DMS114 treated with DMSO at 0.1 percent for 48 hours (cell line): ENCODE data around the gene PPME1.
"Not testable (repeated sequence)": the region's sequence is repeated elsewhere in the genome, so short reads cannot be mapped to it uniquely, and the experiment has no call there.

Experiments
- DNase-seq: peaks from one replicate; lab custom pipeline; 2025; ENCODE audit not compliant: unreplicated experiment; lab: John Stamatoyannopoulos, UW

Gene PPME1, protein sequence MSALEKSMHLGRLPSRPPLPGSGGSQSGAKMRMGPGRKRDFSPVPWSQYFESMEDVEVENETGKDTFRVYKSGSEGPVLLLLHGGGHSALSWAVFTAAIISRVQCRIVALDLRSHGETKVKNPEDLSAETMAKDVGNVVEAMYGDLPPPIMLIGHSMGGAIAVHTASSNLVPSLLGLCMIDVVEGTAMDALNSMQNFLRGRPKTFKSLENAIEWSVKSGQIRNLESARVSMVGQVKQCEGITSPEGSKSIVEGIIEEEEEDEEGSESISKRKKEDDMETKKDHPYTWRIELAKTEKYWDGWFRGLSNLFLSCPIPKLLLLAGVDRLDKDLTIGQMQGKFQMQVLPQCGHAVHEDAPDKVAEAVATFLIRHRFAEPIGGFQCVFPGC

GRCh38 chr11:74170694-74171629, at the start of gene PPME1, which contains the start of gene C2CD3:
Gene PPME1, plus strand, starts transcription at chr11:74171289. Its CDS starts 133 bp downstream, at chr11:74171422.
Gene C2CD3, minus strand, starts transcription at chr11:74171002. Its CDS starts 210 bp downstream, at chr11:74170792.
- peak; percentile 96 for DNase-seq

DNA sequence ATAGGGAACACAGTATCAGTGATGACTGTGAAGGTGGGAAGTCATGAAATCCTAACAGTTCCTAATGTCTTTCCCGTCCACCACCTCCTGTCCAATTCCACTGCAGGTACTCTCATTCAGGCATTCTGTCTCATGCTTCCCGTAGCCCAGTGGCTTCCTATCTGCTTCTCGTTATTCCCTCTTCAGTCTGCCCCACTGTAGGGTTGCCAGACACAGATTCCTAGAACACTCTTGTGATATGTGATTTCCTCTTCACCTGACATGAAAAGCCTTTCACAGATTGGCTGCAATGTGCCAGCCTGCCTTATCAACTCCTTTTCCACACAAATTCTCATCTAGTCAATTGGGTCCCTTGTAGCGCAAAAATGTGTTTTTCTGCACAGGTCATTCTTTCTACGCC, 49.3 kb upstream of the PPME1 start:
- DNase-seq, result no peak

DNA sequence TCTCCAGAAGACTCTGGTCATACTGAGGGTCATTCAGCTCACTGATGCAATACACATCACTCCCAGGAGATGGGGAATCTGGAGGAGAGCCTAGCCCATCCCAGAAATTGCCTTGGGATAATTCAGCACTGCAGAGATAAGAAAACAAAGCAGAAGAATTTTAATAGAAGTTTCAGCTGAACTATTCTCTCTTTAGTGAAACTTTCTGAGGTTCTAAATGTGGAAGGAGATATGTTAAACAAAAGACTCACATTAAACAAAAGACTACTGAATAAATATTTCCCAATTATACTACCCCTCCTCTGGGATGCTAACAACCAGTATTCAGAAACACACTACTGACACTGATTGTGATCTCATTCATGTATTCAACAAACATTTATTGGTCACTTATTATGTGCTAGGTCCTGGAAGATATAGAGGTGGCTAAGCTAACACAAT, 48.1 kb upstream of the PPME1 start:
- DNase-seq, result no peak

DNA sequence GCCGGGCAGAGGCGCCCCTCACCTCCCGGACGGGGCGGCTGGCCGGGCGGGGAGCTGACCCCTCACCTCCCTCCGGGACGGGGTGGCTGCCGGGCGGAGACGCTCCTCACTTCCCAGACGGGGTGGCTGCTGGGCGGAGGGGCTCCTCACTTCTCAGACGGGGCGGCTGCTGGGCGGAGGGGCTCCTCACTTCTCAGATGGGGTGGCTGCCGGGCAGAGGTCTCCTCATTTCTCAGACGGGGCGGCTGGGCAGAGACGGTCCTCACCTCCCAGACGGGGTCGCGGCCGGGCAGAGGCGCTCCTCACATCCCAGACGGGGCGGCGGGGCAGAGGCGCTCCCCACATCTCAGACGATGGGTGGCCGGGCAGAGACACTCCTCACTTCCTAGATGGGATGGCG, 42.0 kb upstream of the PPME1 start:
- DNase-seq, result not testable (repeated sequence)

DNA sequence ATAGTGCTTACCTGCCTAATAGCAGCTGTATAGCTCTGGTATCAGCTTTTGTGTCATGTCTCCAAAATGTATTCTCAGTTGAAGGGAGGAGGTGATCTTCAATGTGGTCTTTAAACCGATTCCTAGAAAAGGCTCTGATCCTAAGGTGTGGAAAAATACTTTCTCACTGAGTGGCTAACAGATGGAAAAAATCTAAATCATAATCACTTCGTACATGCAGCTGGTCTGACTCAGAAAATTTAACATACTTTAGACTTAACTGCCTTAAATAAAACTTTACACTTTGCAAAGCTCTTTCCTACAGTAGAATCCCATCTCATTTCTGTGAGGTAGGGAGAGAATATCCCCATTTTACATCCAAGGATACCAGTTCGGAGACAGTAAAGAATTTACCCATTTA, 38.3 kb upstream of the PPME1 start:
- DNase-seq, result no peak

DNA sequence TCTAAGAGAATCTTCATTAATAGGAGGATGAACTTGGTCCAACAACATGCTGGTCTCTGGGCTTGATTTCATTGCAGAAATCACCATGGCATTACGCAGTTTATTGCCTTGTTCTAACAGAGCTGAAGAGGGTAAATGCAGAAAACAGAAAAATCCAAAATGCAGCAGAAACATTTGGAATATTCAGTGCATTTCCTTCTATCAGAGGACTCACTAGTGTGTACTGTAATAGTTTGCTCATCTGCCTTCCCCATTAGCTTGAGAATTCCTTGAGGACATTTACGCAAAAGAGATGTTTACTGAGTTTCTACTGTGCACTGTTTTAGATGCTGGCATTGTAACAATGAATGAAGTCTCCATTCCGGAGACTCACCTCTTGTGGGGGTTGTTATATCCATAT, 37.7 kb upstream of the PPME1 start:
- DNase-seq, result no peak

- no peak for DNase-seq
Observed at GRCh38 chr11:74134661-74135060, 36.4 kb upstream of the PPME1 start.

- DNase-seq, result no peak
Observed at GRCh38 chr11:74135127-74135840, 35.8 kb upstream of the PPME1 start.

DNA sequence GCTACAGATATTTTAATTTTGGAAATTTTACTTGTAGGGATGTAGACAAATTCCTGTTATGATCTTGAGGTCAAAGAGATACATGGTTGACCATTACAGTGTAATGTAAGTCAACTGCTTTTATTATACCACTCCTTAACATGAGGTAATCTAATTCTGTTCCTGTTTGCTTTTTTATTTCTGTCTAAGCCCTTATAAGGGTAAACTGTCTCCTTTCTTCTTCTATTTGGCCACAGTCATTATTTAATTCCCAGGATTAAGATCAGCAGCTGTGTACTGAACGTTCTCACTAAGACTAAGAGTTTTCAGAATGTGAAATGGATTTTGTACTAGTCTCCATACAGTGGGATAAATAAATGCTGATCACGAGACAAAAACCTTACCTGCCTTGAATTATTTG, 33.1 kb upstream of the PPME1 start:
- DNase-seq, result no peak

DNA sequence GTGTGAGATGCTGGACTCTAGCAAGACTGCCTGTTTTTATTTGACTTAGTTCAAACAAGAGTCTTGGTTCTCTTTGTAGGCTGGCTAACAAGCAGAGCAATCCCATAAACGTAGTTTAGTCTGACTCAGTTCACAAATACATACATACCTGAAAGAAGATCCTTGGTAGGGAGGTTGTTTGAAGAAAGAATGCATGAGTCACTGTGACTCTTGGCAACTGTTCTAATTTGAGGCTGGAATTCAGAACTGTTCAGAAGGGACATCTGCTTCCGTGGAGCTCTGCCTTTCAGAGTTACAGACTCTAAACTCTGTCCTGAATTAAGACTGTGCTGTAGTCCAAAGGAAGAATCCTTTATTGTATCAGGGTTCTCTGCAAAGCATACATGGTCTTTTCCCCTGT, 32.5 kb upstream of the PPME1 start:
- no peak for DNase-seq

- DNase-seq, result no peak
Observed at GRCh38 chr11:74139151-74139918, 31.8 kb upstream of the PPME1 start.

DNA sequence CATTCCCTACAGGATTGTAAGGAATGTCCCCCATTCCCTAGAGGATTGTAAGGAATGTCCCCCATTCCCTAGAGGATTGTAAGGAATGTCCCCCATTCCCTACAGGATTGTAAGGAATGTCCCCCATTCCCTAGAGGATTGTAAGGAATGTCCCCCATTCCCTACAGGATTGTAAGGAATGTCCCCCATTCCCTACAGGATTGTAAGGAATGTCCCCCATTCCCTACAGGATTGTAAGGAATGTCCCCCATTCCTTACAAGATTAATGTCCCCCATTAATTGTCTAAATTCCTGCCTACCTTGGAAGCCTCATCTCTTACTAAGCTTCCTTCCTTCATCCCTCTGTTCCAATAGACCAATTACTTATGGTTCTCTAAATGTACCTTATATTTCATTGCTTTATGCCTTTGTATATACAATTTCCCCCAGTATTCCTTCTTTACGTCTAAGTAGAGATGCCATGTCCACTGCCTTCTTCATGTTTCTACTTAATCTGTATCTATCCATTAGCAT, 31.1 kb upstream of the PPME1 start:
- DNase-seq, result not testable (repeated sequence)

GRCh38 chr11:74141241-74141695, 29.8 kb upstream of the PPME1 start:
- DNase-seq, result no peak

DNA sequence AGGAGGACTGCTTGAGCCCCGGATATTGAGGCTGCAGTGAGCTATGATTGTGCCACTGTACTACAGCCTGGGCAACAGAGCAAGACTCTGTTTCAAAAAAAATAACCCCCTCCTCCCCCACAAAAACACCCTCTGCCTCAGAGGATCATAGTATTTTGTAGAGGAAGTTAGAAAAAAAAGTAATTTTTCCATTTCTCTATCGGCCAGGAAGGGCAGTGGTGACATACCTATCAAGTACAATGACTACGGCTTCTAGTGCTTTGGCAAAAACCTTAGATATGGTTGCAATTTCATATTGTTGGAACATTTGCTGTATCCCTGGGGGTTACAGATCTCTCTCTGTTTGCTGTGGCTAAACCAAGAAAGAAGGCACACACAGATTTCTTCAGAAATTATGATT, 29.2 kb upstream of the PPME1 start:
- no peak for DNase-seq

DNA sequence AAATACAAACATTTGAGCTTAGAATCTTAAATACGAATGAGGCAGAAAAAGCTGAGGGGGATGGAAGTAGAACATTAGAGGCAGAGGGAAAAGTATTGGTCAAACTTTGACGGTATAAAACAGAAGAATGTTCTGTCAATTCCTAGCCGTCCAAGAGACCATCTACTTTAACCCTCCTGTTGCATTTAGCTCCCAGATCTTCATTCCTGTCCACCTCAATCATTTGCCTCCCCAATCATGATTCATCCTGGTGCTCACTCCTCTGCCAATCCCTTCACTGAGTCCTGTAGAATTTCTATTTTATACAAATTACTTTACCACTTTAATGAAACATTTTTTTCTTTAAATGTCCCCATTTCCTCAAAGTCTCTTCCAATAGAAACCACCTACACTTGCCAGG, 28.5 kb upstream of the PPME1 start:
- no peak for DNase-seq

DNA sequence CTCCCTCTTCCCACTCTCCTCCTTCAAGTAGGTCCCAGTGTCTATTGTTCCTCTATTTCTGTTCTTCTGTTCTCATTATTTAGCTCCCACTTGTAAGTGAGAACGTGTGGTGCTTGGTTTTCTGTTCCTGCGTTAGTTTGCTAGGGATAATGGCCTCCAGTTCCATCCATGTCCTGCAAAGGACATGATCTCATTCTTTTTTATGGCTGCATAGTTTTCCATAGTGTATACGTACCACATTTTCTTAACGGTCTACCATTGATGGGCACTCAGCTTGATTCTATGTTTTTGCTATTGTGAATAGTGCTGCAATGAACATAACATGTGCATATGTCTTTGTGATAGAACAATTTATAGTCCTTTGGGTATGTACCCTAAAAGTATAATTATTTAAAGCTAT, 26.5 kb upstream of the PPME1 start:
- DNase-seq, result no peak

- DNase-seq, result no peak
Observed at GRCh38 chr11:74147199-74147929, 23.7 kb upstream of the PPME1 start.

- no peak for DNase-seq
Observed at GRCh38 chr11:74153224-74153623, 17.9 kb upstream of the PPME1 start.

GRCh38 chr11:74154620-74155281, 16.3 kb upstream of the PPME1 start:
- DNase-seq, result no peak
